Ureter (tissue), 1 donor: ENCODE measurements around the gene ATP6V1E1. TPM values are rescaled to one million over a fixed set of nuclear protein-coding genes. Genes with fewer than 3 reads are reported as not detected.
"Not testable (repeated sequence)": the region's sequence is repeated elsewhere in the genome, so short reads cannot be mapped to it uniquely, and the experiment has no call there.

ENCODE experiments used
- DNase-seq: peaks from one replicate; pipeline ENCODE4 v3.0.0-alpha.2; 2020; ENCODE audit warnings: low spot score
- total RNA-seq: library from RNA; stranded (reverse); gene quantifications from one replicate; pipeline ENCODE4 v1.2.4, GENCODE V29; 2023
- donor health status: DM: yes; HTN: yes; CAD: no.

The ATP6V1E1 gene
- 117 TPM for total RNA-seq

- DNase-seq: peak; percentile 98
Observed at GRCh38 chr22:17628406-17629172, at the start of gene ATP6V1E1. Gene ATP6V1E1 (minus strand): TSS chr22:17628749. CDS start chr22:17628635, 114 bp downstream.

GRCh38 chr22:17675584-17675983 is 47.0 kb upstream of the ATP6V1E1 start:
- DNase-seq: no peak

GRCh38 chr22:17674152-17674551 is 45.6 kb upstream of the ATP6V1E1 start:
- DNase-seq: no peak

- DNase-seq: no peak
Observed at GRCh38 chr22:17672417-17672991, 44.0 kb upstream of the ATP6V1E1 start.

- not testable (repeated sequence) for DNase-seq
Observed at GRCh38 chr22:17671521-17672092, 43.1 kb upstream of the ATP6V1E1 start.

GRCh38 chr22:17665854-17666253 is 37.3 kb upstream of the ATP6V1E1 start:
- DNase-seq: no peak

- no peak for DNase-seq
Observed at GRCh38 chr22:17665248-17665647, 36.7 kb upstream of the ATP6V1E1 start.

- DNase-seq: no peak
Observed at GRCh38 chr22:17664414-17665055, 36.0 kb upstream of the ATP6V1E1 start.

GRCh38 chr22:17656870-17657395 is 28.4 kb upstream of the ATP6V1E1 start:
- no peak for DNase-seq

- DNase-seq: no peak
Observed at GRCh38 chr22:17655289-17655688, 26.7 kb upstream of the ATP6V1E1 start.

- no peak for DNase-seq
Observed at GRCh38 chr22:17648569-17648968, 20.0 kb upstream of the ATP6V1E1 start.

GRCh38 chr22:17647991-17648390 is 19.4 kb upstream of the ATP6V1E1 start:
- no peak for DNase-seq

GRCh38 chr22:17647452-17647851 is 18.9 kb upstream of the ATP6V1E1 start:
- DNase-seq: no peak

GRCh38 chr22:17642357-17642756 is 13.8 kb upstream of the ATP6V1E1 start:
- DNase-seq: not testable (repeated sequence)

GRCh38 chr22:17641269-17641668 is 12.7 kb upstream of the ATP6V1E1 start:
- no peak for DNase-seq

GRCh38 chr22:17639247-17639741 is 10.7 kb upstream of the ATP6V1E1 start:
- DNase-seq: no peak

GRCh38 chr22:17638432-17639246 is 10.1 kb upstream of the ATP6V1E1 start, which contains the start of gene BCL2L13:
Gene BCL2L13 (plus strand): TSS chr22:17638757. CDS start chr22:17655712, 16,955 bp downstream.
- DNase-seq: peak; percentile 94

- DNase-seq: peak; percentile 48
Observed at GRCh38 chr22:17638182-17638431, 9.6 kb upstream of the ATP6V1E1 start.

GRCh38 chr22:17637490-17638181 is 9.1 kb upstream of the ATP6V1E1 start:
- DNase-seq: no peak

- DNase-seq: not testable (repeated sequence)
Observed at GRCh38 chr22:17636850-17637249, 8.3 kb upstream of the ATP6V1E1 start.

- no peak for DNase-seq
Observed at GRCh38 chr22:17634696-17635095, 6.1 kb upstream of the ATP6V1E1 start.
